Smooth muscle cell of the brain vasculature (primary cell): ENCODE data around the gene SPATA31A7.
"Not testable (repeated sequence)": the region's sequence is repeated elsewhere in the genome, so short reads cannot be mapped to it uniquely, and the experiment has no call there.

Source experiments
- DNase-seq: peaks from one replicate; pipeline ENCODE4 v3.0.0-alpha.2; 2012; ENCODE audit warnings: low read depth, low spot score

SPATA31A7 gene

GRCh38 chr9:61189736-61190135, at the start of gene SPATA31A7:
TSS of gene SPATA31A7 (plus strand) at chr9:61190036. CDS start at chr9:61190065, 29 bp downstream.
- DNase-seq: not testable (repeated sequence)

DNA sequence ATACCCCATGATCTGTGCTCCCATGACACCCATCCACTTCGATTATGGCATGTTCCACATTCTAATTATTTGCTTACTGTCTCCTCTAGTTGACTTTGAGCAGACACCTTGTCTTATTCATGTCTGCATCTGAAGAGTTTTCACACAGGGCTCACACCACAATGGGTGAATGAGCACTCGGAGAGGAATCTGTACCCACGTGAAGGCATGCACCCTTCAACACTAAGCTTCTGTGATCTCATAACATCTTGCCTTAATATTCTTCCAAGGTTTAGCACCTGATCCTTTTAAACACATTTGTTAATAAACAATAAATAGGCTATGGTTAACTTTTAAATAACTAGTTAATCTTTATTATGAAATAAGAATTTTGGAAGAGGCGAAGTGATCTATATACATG, 36.6 kb downstream of the SPATA31A7 start:
- not testable (repeated sequence) for DNase-seq
